Gastroesophageal sphincter (tissue), 3 donors: Measurements from ENCODE around the gene PSRC1.

Experiments used
- CTCF ChIP-seq, 4 experiments: fragments of 200-600 bp in 2 of 4; fragments of 450-650 bp in 2 of 4; sonication (generic) in 1 of 4; IDR thresholded peaks; one replicate each; pipeline ENCODE4 v1.5.1; 2017 to 2019; ENCODE audit warnings: antibody characterized with exemption in 4 of 4, mild to moderate bottlenecking in 2 of 4, moderate library complexity in 2 of 4
- EP300 ChIP-seq: sonication (generic); formaldehyde crosslinking; IDR thresholded peaks from one replicate; pipeline ENCODE4 v1.6.1; 2017; ENCODE audit warnings: antibody characterized with exemption, mild to moderate bottlenecking
- POLR2A ChIP-seq, 2 donors: fragments of 450-650 bp; IDR thresholded peaks; one replicate each; pipeline ENCODE4 v1.6.1; 2017; ENCODE audit warnings: antibody characterized with exemption in 2 of 2, mild to moderate bottlenecking in 2 of 2, moderate library complexity in 1 of 2

GRCh38 chr1:109265016-109265415, 17.9 kb downstream of the PSRC1 start:
- TF ChIP-seq CTCF (IDR thresholded peaks at IDR 0.05) (no peak), POLR2A (IDR thresholded peaks at IDR 0.05) (no peak), EP300 (no peak)
